GM19468 (cell line): Measurements from ENCODE around the gene IFT22.
"Not testable (repeated sequence)": the region's sequence is repeated elsewhere in the genome, so short reads cannot be mapped to it uniquely, and the experiment has no call there.

Experiments used
- ATAC-seq: cut with Tn5 transposase; IDR thresholded peaks from one replicate; pipeline ENCODE4 v1.9.1; 2021; ENCODE audit warnings: mild to moderate bottlenecking, moderate library complexity, moderate number of reproducible peaks; ENCODE audit not compliant: unreplicated experiment; ENCODE audit errors: extremely low read depth

IFT22 gene

GRCh38 chr7:101321491-101322401 is at the start of gene IFT22:
Gene IFT22, minus strand, starts transcription at chr7:101321812. Its CDS starts 103 bp downstream, at chr7:101321709.
- peak; percentile 84 for ATAC-seq

DNA sequence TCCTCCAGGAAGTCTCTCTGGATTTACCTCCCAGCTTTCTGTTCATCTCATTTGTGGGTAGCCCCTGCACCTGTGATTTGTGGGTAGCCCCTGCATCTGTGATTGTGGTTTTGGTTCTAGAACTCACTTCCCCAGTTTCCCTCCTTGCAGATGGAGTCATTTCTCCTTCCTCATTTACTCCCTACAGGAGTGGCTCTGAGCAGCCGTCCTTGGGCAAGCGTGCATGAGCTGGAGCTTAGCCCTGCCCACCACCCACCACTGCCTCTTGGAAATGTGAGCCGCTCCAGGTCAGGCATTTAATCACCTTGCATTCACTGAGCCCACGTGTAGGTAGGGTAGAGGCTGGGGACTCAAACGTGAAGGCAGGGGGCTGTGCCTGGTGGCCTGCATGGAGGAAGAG is 49.2 kb upstream of the IFT22 start:
- ATAC-seq, result no peak

- no peak for ATAC-seq
These were observed 47.0 kb upstream of the IFT22 start for GRCh38 chr7:101368422-101369165.

- no peak for ATAC-seq
These were observed 46.1 kb upstream of the IFT22 start for GRCh38 chr7:101367676-101368075.

- ATAC-seq, result no peak
These were observed 44.3 kb upstream of the IFT22 start for GRCh38 chr7:101365956-101366355.

DNA sequence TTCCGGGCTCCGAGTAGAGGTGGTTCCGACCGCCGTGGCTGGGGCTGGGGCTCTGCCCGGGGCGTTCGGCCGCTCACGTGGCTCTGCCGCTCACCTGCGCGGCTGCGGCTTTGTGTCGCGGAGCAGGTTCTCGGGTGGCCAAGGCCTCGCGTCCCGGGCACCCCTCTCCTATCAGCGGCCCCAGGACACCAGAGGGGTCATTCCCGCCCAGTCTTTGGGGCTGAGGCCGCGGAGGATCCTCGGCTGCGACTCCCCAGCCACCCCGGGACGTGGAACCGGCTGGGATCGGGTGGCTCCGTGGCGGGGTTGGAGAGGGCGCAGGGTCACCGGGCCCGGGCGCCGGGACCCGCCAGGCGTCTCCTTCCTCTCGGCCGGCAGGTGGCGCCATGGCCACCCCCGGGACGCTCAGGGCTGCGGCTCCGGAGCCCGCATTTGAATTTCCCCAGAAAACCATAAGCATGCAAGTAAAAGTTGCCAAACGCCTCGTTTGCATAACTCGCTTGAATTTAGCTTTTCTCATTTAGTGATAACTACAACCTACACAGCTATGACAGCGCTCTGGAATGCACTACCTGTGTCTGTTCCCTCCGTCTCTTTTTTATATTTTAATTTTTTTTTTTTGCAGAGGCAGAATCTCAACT is 42.2 kb upstream of the IFT22 start:
- ATAC-seq, result peak; percentile 63

GRCh38 chr7:101363196-101363733 is 41.7 kb upstream of the IFT22 start:
- no peak for ATAC-seq

DNA sequence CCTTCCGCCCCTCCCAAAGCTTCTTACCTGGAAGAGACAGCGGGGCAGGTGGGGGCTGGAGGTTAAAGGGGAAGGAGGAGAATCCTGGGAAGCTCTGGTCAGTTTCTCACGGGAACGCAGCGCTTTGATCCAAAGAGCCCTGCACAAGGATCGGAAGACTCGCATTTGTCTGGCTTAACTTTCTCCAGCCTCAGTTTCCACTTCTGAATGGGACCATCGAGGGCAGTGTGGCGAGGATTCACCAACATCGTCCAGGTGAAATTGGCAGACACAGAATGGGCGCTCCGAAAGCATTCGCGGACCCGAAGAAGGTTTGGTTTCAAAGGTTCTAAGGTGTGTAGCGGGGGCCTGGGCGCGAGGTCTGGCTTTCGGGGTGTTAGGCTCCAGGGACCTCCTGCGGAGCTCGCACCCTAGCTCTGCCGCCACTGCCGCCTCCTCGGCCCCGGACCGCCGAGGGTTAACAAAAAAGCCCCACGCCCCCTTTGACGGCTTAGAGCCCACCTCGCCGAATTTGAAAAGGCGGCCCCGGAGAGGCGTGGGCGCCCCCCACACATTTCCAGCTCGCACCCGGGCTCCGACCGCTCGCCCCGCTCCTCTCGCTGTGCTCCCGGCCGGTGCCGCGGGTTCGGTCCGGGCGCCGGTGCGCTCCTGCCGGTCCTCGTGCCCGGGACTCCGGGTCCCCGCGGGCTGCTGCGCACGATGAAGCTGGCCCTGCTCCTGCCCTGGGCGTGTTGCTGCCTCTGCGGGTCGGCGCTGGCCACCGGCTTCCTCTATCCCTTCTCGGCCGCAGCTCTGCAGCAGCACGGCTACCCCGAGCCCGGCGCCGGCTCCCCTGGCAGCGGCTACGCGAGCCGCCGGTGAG is 41.0 kb upstream of the IFT22 start, which contains the start of gene COL26A1:
TSS of gene COL26A1 (plus strand) at position 542 of the 862 bp plus-strand sequence. CDS start at position 700, 158 bp downstream.
- no peak for ATAC-seq

DNA sequence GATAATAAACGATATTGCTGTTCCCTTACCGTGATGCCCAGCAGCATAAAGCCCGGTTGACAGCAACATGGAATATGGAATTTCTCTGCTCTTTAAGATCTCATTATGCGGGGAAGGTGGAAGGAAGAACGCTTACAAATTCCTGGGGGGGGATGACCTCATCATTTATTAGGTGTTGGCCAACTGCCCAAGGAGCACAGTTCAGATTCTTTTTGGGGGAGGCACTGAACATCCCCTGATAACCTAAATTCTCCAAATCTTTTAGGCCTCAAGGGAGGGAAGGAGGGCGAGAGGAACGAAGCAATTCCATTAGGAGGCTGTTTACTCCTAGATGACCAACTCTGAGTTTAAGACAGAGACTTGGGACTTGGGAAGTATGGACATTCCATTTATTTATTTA is 35.8 kb upstream of the IFT22 start:
- ATAC-seq, result no peak

- ATAC-seq, result no peak
These were observed 31.3 kb upstream of the IFT22 start for GRCh38 chr7:101352920-101353308.

- ATAC-seq, result not testable (repeated sequence)
These were observed 27.7 kb upstream of the IFT22 start for GRCh38 chr7:101349300-101349699.

DNA sequence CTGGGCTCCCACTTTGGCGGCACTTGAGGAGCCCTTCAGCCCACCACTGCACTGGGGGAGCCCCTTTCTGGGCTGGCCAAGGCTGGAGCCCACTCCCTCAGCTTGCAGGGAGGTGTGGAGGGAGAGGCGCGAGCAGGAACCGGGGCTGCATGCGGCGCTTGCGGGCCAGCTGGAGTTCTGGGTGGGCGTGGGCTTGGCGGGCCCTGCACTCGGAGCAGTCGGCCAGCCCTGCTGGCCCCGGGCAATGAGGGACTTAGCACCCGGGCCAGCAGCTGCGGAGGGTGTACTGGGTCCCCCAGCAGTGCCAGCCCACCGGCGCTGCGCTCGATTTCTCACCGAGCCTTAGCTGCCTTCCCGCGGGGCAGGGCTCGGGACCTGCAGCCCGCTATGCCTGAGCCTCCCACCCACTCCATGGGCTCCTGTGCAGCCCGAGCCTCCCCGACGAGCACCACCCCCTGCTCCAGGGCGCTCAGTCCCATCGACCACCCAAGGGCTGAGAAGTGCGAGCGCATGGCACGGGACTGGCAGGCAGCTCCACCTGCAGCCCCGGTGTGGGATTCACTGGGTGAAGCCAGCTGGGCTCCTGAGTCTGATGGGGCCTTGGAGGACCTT is 26.9 kb upstream of the IFT22 start:
- not testable (repeated sequence) for ATAC-seq

DNA sequence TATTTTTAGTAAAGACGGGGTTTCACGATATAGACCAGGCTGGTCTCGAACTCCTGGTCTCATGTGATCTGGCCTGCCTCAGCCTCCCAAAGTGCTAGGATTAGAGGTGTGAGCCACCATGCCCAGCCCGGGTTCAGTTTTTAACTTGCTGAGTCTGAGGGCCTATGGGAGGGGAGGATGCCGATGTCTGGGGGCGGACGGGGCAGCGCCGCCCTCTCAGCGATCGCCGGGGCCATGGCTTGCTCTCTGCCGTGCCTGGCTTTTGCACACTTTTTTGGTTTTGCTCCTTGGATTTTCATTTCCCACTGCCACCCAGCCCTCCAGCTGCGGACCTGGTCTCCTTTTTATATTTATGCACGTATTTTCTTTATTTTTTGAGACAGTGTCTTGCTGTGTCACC is 25.9 kb upstream of the IFT22 start:
- no peak for ATAC-seq

- ATAC-seq, result no peak
These were observed 21.3 kb upstream of the IFT22 start for GRCh38 chr7:101342892-101343291.

DNA sequence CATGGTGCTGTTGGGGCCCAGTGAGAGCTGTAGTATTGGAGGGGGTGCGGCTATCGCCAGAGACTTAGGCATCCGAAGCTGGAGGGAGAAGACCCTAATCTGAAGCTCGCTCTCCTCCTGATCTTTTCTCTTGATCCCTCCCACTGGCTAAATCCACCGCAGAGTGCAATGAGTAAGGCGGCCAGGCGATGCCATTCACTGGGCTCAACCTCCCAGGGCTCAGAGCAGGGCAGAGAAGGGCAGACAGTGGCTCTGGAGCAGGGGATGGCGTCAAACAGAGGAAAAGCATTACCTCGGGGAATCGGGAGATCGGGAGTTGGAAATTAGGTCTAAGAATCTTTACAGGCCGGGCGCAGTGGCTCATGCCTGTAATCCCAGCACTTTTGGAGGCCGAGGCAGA is 18.8 kb upstream of the IFT22 start:
- no peak for ATAC-seq

- no peak for ATAC-seq
These were observed 12.3 kb upstream of the IFT22 start for GRCh38 chr7:101333912-101334311.

DNA sequence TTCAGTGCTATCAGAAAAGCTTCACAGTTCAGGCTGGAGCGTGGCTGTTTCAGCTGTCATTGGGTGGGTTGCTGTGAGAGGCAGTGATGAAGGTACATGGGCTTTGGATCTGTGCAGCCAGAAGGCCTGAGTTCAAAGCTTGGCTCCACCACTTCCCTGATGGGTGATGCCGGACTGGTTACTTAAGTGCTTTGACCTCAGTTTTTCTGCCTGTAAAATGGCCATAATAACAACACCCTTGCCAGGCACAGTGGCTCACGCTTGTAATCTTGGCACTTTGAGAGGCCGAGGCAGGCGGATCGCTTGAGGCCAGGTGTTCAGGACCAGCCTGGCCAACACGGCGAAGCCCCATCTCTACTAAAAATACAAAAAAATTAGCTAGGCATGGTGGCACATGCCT is 10.4 kb upstream of the IFT22 start:
- no peak for ATAC-seq

- ATAC-seq, result no peak
These were observed 8.4 kb upstream of the IFT22 start for GRCh38 chr7:101330011-101330484.

DNA sequence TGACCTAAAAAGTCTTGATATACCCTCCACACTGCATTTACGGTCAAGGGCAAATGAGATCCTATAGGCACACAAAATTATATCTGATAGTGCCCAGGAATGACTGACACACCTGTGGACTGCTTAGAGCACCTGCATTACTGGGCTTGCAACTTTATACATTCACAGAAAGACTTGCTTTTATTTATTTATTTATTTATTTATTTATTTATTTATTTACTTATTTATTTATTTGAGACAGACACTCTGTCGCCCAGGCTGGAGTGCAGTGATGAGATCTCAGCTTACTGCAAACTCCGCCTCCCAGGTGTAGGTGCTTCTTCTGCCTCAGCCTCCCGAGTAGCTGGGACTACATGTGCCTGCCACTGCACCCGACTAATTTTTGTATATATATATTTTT is 6.5 kb upstream of the IFT22 start:
- no peak for ATAC-seq
